Liver (tissue), 9 donors: Measurements from ENCODE around the gene CRK. TPM values are rescaled to one million over a fixed set of nuclear protein-coding genes. Genes with fewer than 3 reads are reported as not detected.
A peak's percentile ranks its signal among the peaks of the same experiment; 100 is the strongest.

Experiments used
- DNase-seq: peaks from one replicate; pipeline ENCODE4 v3.0.0-alpha.2; 2017; ENCODE audit warnings: low spot score
- H3K27ac ChIP-seq, 2 donors: one replicate each; pipeline ENCODE4 v1.7.0; 2013; ENCODE audit warnings: inconsistent platforms in 2 of 2, low read length in 2 of 2, control low read depth in 1 of 2, low read depth in 1 of 2, mild to moderate bottlenecking in 1 of 2
- H3K27me3 ChIP-seq, 4 donors: one replicate each; pipeline versions ENCODE4 v1.6.1 to v1.7.0; 2013; ENCODE audit warnings: low read length in 3 of 4, inconsistent platforms in 1 of 4, mild to moderate bottlenecking in 1 of 4, moderate library complexity in 1 of 4; ENCODE audit not compliant: control insufficient read depth in 4 of 4, insufficient read depth in 4 of 4
- H3K36me3 ChIP-seq, 4 donors: one replicate each; pipeline versions ENCODE4 v1.6.1 to v1.7.0; 2013; ENCODE audit warnings: low read length in 3 of 4, mild to moderate bottlenecking in 3 of 4, low read depth in 1 of 4, moderate library complexity in 1 of 4; ENCODE audit not compliant: control insufficient read depth in 4 of 4, insufficient read depth in 3 of 4
- H3K4me1 ChIP-seq, 4 donors: one replicate each; pipeline versions ENCODE4 v1.6.1 to v1.7.0; 2013; ENCODE audit warnings: low read length in 3 of 4, mild to moderate bottlenecking in 3 of 4, moderate library complexity in 1 of 4; ENCODE audit not compliant: control insufficient read depth in 4 of 4, insufficient read depth in 4 of 4
- H3K4me3 ChIP-seq, 3 donors: one replicate each; pipeline versions ENCODE4 v1.6.1 to v1.7.0; 2013; ENCODE audit warnings: low read length in 3 of 3, control low read depth in 1 of 3, low read depth in 1 of 3, mild to moderate bottlenecking in 1 of 3
- H3K9ac ChIP-seq, 2 donors: one replicate each; pipeline ENCODE4 v1.7.0; 2013; ENCODE audit warnings: low read length in 2 of 2, mild to moderate bottlenecking in 2 of 2, moderate library complexity in 2 of 2, control low read depth in 1 of 2, low read depth in 1 of 2
- H3K9me3 ChIP-seq, 4 donors: one replicate each; pipeline versions ENCODE4 v1.6.1 to v1.7.0; 2013; ENCODE audit warnings: low read length in 3 of 4; ENCODE audit not compliant: control insufficient read depth in 4 of 4
- EGR1 ChIP-seq, 2 donors: IDR thresholded peaks; 2 replicates each; pipeline ENCODE4 v1.6.1; 2016 to 2018; ENCODE audit warnings: antibody characterized with exemption in 2 of 2, low read depth in 2 of 2
- FOXA1 ChIP-seq: IDR thresholded peaks from 2 replicates; pipeline ENCODE4 v1.6.1; 2016; ENCODE audit warnings: antibody characterized with exemption
- FOXA2 ChIP-seq: IDR thresholded peaks from 2 replicates; pipeline ENCODE4 v1.6.1; 2016; ENCODE audit warnings: antibody characterized with exemption
- GABPA ChIP-seq, 2 donors: IDR thresholded peaks in 1 of 2; conservative IDR thresholded peaks in 1 of 2; 2 replicates each; pipeline ENCODE4 v1.6.1; 2016; ENCODE audit warnings: antibody characterized with exemption in 2 of 2, mild to moderate bottlenecking in 1 of 2, moderate library complexity in 1 of 2
- HNF4A ChIP-seq, 2 donors: conservative IDR thresholded peaks; 2 replicates each; pipeline ENCODE4 v1.6.1; 2016; ENCODE audit warnings: antibody characterized with exemption in 2 of 2, mild to moderate bottlenecking in 2 of 2
- HNF4G ChIP-seq: IDR thresholded peaks from 2 replicates; pipeline ENCODE4 v1.6.1; 2016; ENCODE audit warnings: antibody characterized with exemption
- JUND ChIP-seq, 2 donors: IDR thresholded peaks; 2 replicates each; pipeline ENCODE4 v1.6.1; 2016; ENCODE audit warnings: antibody characterized with exemption in 2 of 2
- NR2F2 ChIP-seq: IDR thresholded peaks from 2 replicates; pipeline ENCODE4 v1.6.1; 2016; ENCODE audit warnings: antibody characterized with exemption
- RAD21 ChIP-seq, 2 donors: IDR thresholded peaks; 2 replicates each; pipeline ENCODE4 v1.6.1; 2016; ENCODE audit warnings: antibody characterized with exemption in 2 of 2, mild to moderate bottlenecking in 2 of 2
- RXRA ChIP-seq, 2 donors: IDR thresholded peaks; 2 replicates each; pipeline ENCODE4 v1.6.1; 2017 to 2018; ENCODE audit warnings: antibody characterized with exemption in 2 of 2, mild to moderate bottlenecking in 1 of 2
- SP1 ChIP-seq: IDR thresholded peaks from 2 replicates; pipeline ENCODE4 v1.6.1; 2018; ENCODE audit warnings: antibody characterized with exemption, mild to moderate bottlenecking
- TAF1 ChIP-seq: conservative IDR thresholded peaks from 2 replicates; pipeline ENCODE4 v1.6.1; 2016; ENCODE audit warnings: antibody characterized with exemption, mild to moderate bottlenecking
- YY1 ChIP-seq: IDR thresholded peaks from 2 replicates; pipeline ENCODE4 v1.6.1; 2016; ENCODE audit warnings: antibody characterized with exemption, mild to moderate bottlenecking
- WGBS: extraction: QIAGEN DNeasy Blood & Tissue Kit; methylation state at CpG from one replicate; pipeline ENCODE4 v1.1.7; 2013; 5-methylcytosine and 5-hydroxymethylcytosine counted together
- polyA plus RNA-seq, 2 donors: library from polyadenylated mRNA; stranded (reverse) in 1 of 2; unstranded in 1 of 2; fragments of 200-250 nt in 1 of 2; fragments of >200 nt in 1 of 2; fragmentation: Nextera tagmentation in 1 of 2; extraction: Ambion mirVana in 1 of 2; gene quantifications; one replicate each; pipeline versions ENCODE4 v1.2.1 to v1.2.3, GENCODE V29; 2013 to 2015
- total RNA-seq, 2 donors: library from RNA; depleted of rRNA; stranded (reverse); fragments of >200 nt; gene quantifications; one replicate each; pipeline ENCODE4 v1.2.3, GENCODE V29; 2014
- TF ChIP-seq, protein P1 (sequence below): IDR thresholded peaks from 2 replicates; pipeline ENCODE4 v1.6.1; 2016; ENCODE audit warnings: antibody characterized with exemption, mild to moderate bottlenecking
- TF ChIP-seq, protein P2 (sequence below): IDR thresholded peaks from 2 replicates; pipeline ENCODE4 v1.6.1; 2016; ENCODE audit warnings: antibody characterized with exemption
- TF ChIP-seq, protein P3 (sequence below): IDR thresholded peaks from 2 replicates; pipeline ENCODE4 v1.6.1; 2016; ENCODE audit warnings: antibody characterized with exemption
- TF ChIP-seq, protein P4 (sequence below): fragments of 150-350 bp; IDR thresholded peaks from 2 replicates; pipeline ENCODE4 v1.5.1; 2017; ENCODE audit warnings: improper control_type of control experiment, low read depth, low read length; ENCODE audit not compliant: missing input control
- TF ChIP-seq, protein P5 (sequence below): IDR thresholded peaks from 2 replicates; pipeline ENCODE4 v1.6.1; 2016; ENCODE audit warnings: antibody characterized with exemption
- donor health status: healthy.
- donor health status: healthy.
- donor health status: healthy.
- donor health status: healthy.
- donor health status: healthy.

CRK gene
- total and polyA plus RNA-seq, 4 donors = 29.5 to 69.9 (median 34.8) TPM

DNA sequence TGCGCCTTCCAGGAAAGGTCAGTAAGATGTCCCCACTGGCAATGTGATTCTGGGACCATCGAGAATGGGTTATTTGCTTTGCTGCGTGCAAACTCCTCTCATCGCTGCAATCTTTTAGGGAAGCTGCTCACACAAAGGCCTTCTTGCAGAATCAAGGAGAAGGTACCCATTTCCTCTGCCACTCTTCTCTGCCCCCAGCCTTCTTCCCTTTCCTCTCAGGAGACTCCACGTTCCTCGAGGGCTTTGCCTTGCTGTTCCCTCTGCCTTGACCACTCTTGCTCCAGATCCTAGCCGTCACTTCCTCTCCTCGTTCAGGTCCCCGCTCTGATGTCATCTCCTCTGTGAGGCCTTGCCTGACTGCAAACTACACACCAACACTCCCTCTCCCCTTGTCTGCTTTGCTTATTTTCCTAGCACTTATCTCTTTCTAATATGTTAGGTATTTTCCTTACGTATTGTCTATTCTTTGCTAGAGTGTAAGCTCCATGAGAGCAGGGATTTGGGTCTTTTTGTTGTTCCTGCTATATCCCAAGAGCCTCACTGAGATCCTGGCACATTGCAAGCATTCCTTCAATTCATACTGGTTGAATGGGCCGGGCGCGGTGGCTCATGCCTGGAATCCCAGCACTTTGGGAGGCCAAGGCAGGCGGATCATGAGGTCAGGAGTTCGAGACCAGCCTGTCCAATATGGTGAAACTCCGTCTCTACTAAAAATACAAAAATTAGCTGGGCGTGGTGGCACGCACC is 5.3 kb upstream of the CRK start (continued):
- TF ChIP-seq, protein P1, sequence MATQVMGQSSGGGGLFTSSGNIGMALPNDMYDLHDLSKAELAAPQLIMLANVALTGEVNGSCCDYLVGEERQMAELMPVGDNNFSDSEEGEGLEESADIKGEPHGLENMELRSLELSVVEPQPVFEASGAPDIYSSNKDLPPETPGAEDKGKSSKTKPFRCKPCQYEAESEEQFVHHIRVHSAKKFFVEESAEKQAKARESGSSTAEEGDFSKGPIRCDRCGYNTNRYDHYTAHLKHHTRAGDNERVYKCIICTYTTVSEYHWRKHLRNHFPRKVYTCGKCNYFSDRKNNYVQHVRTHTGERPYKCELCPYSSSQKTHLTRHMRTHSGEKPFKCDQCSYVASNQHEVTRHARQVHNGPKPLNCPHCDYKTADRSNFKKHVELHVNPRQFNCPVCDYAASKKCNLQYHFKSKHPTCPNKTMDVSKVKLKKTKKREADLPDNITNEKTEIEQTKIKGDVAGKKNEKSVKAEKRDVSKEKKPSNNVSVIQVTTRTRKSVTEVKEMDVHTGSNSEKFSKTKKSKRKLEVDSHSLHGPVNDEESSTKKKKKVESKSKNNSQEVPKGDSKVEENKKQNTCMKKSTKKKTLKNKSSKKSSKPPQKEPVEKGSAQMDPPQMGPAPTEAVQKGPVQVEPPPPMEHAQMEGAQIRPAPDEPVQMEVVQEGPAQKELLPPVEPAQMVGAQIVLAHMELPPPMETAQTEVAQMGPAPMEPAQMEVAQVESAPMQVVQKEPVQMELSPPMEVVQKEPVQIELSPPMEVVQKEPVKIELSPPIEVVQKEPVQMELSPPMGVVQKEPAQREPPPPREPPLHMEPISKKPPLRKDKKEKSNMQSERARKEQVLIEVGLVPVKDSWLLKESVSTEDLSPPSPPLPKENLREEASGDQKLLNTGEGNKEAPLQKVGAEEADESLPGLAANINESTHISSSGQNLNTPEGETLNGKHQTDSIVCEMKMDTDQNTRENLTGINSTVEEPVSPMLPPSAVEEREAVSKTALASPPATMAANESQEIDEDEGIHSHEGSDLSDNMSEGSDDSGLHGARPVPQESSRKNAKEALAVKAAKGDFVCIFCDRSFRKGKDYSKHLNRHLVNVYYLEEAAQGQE = no peak
- TF ChIP-seq HNF4G (no peak), FOXA2 (no peak), NR2F2 (no peak), JUND (IDR thresholded peaks at IDR 0.05) (no peak), GABPA (IDR thresholded peaks at IDR 0.05 in 1 of 2, conservative IDR thresholded peaks at IDR 0.05 in 1 of 2) (no peak), HNF4A (conservative IDR thresholded peaks at IDR 0.05) (no peak), SP1 (no peak)
- TF ChIP-seq, protein P2, sequence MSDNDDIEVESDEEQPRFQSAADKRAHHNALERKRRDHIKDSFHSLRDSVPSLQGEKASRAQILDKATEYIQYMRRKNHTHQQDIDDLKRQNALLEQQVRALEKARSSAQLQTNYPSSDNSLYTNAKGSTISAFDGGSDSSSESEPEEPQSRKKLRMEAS = no peak

DNA sequence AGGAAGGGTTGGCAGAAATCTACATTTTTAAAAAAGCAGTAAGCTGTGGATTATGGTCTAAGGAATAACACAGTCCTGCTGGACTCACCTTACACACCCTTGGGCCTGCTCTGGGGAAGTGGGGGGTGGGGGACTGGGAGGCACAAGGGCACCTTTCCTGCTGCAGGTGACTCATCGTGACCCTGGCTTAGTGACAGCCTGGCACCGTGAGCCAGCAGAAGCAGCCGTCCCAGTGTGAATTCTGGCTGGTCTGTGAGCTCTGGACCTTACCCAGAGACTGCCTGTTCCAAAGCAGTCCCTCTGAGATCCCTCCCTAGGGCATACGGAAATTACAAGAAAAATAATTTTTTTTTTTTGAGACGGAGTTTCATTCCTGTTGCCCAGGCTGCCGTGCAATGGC is 4.2 kb upstream of the CRK start:
- Histone ChIP-seq H3K9me3 (no peaks in the 10 kb centered on the region), H3K4me1 (peaks cover 6 to 45% (median 20%) of the 10 kb centered on the region in 4 donors), H3K27ac (peak overlapping the region; percentile 84 to 86), H3K4me3 (no peak overlapping the region), H3K27me3 (no peaks in the 10 kb centered on the region), H3K9ac (peak overlapping the region in 1 of 2 donors; percentile 45), H3K36me3 (no peaks in the 10 kb centered on the region)
- WGBS = 10% methylated on average over 6 of the region's 6 CpGs
- DNase-seq = no peak
- peak in 1 of 2 donors; percentile 70 for TF ChIP-seq EGR1 (IDR thresholded peaks at IDR 0.05; ENCODE audit: low read depth in 2 of 2)
- no peak for TF ChIP-seq FOXA1
- TF ChIP-seq RAD21 (IDR thresholded peaks at IDR 0.05) = peak; percentile 37 to 53
- TF ChIP-seq SP1 = peak; percentile 79
- TF ChIP-seq YY1 = peak; percentile 69
- TF ChIP-seq, protein P2 = peak; percentile 83
- TF ChIP-seq GABPA (IDR thresholded peaks at IDR 0.05 in 1 of 2, conservative IDR thresholded peaks at IDR 0.05 in 1 of 2) = peak in 1 of 2 donors; percentile 53
- TF ChIP-seq RXRA (IDR thresholded peaks at IDR 0.05) = peak; percentile 86 to 95
- TF ChIP-seq NR2F2 = peak; percentile 59
- TF ChIP-seq JUND (IDR thresholded peaks at IDR 0.05) = peak; percentile 96 to 98
- peak; percentile 52 for TF ChIP-seq FOXA2
- peak; percentile 47 for TF ChIP-seq HNF4G
- TF ChIP-seq, protein P3, sequence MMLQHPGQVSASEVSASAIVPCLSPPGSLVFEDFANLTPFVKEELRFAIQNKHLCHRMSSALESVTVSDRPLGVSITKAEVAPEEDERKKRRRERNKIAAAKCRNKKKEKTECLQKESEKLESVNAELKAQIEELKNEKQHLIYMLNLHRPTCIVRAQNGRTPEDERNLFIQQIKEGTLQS = peak; percentile 89
- TF ChIP-seq, protein P4, sequence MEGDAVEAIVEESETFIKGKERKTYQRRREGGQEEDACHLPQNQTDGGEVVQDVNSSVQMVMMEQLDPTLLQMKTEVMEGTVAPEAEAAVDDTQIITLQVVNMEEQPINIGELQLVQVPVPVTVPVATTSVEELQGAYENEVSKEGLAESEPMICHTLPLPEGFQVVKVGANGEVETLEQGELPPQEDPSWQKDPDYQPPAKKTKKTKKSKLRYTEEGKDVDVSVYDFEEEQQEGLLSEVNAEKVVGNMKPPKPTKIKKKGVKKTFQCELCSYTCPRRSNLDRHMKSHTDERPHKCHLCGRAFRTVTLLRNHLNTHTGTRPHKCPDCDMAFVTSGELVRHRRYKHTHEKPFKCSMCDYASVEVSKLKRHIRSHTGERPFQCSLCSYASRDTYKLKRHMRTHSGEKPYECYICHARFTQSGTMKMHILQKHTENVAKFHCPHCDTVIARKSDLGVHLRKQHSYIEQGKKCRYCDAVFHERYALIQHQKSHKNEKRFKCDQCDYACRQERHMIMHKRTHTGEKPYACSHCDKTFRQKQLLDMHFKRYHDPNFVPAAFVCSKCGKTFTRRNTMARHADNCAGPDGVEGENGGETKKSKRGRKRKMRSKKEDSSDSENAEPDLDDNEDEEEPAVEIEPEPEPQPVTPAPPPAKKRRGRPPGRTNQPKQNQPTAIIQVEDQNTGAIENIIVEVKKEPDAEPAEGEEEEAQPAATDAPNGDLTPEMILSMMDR = no peak
- TF ChIP-seq, protein P1 = peak; percentile 69
- TF ChIP-seq TAF1 = no peak
- TF ChIP-seq HNF4A (conservative IDR thresholded peaks at IDR 0.05) = peak; percentile 85 to 92
- TF ChIP-seq, protein P5, sequence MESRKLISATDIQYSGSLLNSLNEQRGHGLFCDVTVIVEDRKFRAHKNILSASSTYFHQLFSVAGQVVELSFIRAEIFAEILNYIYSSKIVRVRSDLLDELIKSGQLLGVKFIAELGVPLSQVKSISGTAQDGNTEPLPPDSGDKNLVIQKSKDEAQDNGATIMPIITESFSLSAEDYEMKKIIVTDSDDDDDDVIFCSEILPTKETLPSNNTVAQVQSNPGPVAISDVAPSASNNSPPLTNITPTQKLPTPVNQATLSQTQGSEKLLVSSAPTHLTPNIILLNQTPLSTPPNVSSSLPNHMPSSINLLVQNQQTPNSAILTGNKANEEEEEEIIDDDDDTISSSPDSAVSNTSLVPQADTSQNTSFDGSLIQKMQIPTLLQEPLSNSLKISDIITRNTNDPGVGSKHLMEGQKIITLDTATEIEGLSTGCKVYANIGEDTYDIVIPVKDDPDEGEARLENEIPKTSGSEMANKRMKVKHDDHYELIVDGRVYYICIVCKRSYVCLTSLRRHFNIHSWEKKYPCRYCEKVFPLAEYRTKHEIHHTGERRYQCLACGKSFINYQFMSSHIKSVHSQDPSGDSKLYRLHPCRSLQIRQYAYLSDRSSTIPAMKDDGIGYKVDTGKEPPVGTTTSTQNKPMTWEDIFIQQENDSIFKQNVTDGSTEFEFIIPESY = peak; percentile 60
